NT2/D1 (cell line): ENCODE measurements around the gene AP2A2.

ENCODE experiments used
- DNase-seq: peaks from one replicate; pipeline ENCODE4 v3.0.0-alpha.2; 2011; ENCODE audit warnings: low read depth, low spot score
- H3K27me3 ChIP-seq: 2 replicates; pipeline ENCODE4 v1.6.0; 2011; ENCODE audit warnings: mild to moderate bottlenecking; ENCODE audit not compliant: insufficient read length, insufficient read depth
- H3K36me3 ChIP-seq: 2 replicates; pipeline ENCODE4 v1.6.1; 2011; ENCODE audit warnings: mild to moderate bottlenecking, low read length, mixed read lengths; ENCODE audit not compliant: insufficient read depth, insufficient read length
- H3K4me1 ChIP-seq: 2 replicates; pipeline ENCODE4 v1.5.1; 2011; ENCODE audit not compliant: insufficient read depth, insufficient read length
- H3K4me3 ChIP-seq: 2 replicates; pipeline ENCODE4 v1.5.1; 2011; ENCODE audit warnings: low read depth; ENCODE audit not compliant: insufficient read length
- H3K9ac ChIP-seq: 2 replicates; pipeline ENCODE4 v1.6.0; 2011; ENCODE audit warnings: low read depth; ENCODE audit not compliant: insufficient read length
- H3K9me3 ChIP-seq: 2 replicates; pipeline ENCODE4 v1.5.1; 2011; ENCODE audit warnings: mild to moderate bottlenecking, low read length; ENCODE audit not compliant: insufficient read depth
- SUZ12 ChIP-seq: IDR thresholded peaks from 2 replicates; pipeline ENCODE4 v1.6.1; 2011; ENCODE audit not compliant: insufficient read length, insufficient read depth; ENCODE audit errors: extremely low read depth
- YY1 ChIP-seq: IDR thresholded peaks from 2 replicates; pipeline ENCODE4 v1.6.1; 2011; ENCODE audit not compliant: insufficient read length, insufficient read depth
- ZNF274 ChIP-seq: IDR thresholded peaks from 2 replicates; pipeline ENCODE4 v1.6.1; 2011; ENCODE audit warnings: mild to moderate bottlenecking, low read depth, low read length

AP2A2 gene

GRCh38 chr11:993632-994167 is 68.0 kb downstream of the AP2A2 start:
- no peak overlapping the region for H3K4me3 ChIP-seq
- peaks cover 80% of the 10 kb centered on the region for H3K36me3 ChIP-seq
- DNase-seq, result no peak

GRCh38 chr11:995044-995751 is 69.5 kb downstream of the AP2A2 start:
- TF ChIP-seq ZNF274, result no peak
- TF ChIP-seq YY1, result no peak
- TF ChIP-seq SUZ12, result no peak
- no peaks in the 10 kb centered on the region for H3K9me3 ChIP-seq
- no peaks in the 10 kb centered on the region for H3K4me1 ChIP-seq
- peaks cover 75% of the 10 kb centered on the region for H3K36me3 ChIP-seq
- no peak overlapping the region for H3K4me3 ChIP-seq
- no peaks in the 10 kb centered on the region for H3K27me3 ChIP-seq
- H3K9ac ChIP-seq, result no peak overlapping the region
- no peak for DNase-seq

More at GRCh38 chr11:993632-994167, 68.0 kb downstream of the AP2A2 start:
- H3K4me1 ChIP-seq, result no peaks in the 10 kb centered on the region
- TF ChIP-seq SUZ12, result no peak
- no peak for TF ChIP-seq YY1
- no peak for TF ChIP-seq ZNF274
- no peak overlapping the region for H3K9ac ChIP-seq
- no peaks in the 10 kb centered on the region for H3K9me3 ChIP-seq
- H3K27me3 ChIP-seq, result no peaks in the 10 kb centered on the region

- no peaks in the 10 kb centered on the region for H3K27me3 ChIP-seq
- peaks cover 77% of the 10 kb centered on the region for H3K36me3 ChIP-seq
- H3K4me3 ChIP-seq, result no peak overlapping the region
- no peaks in the 10 kb centered on the region for H3K4me1 ChIP-seq
- no peak overlapping the region for H3K9ac ChIP-seq
- H3K9me3 ChIP-seq, result no peaks in the 10 kb centered on the region
- DNase-seq, result no peak
- TF ChIP-seq SUZ12 (no peak), YY1 (no peak), ZNF274 (no peak)
Measured at GRCh38 chr11:995752-996420, 70.2 kb downstream of the AP2A2 start.

- DNase-seq, result no peak
- Histone ChIP-seq H3K9ac (no peak overlapping the region), H3K4me3 (no peak overlapping the region), H3K9me3 (no peaks in the 10 kb centered on the region), H3K4me1 (no peaks in the 10 kb centered on the region), H3K36me3 (peaks cover 78% of the 10 kb centered on the region), H3K27me3 (no peaks in the 10 kb centered on the region)
- TF ChIP-seq SUZ12 (no peak), ZNF274 (no peak)
Measured at GRCh38 chr11:996681-997080, 71.0 kb downstream of the AP2A2 start.

- no peaks in the 10 kb centered on the region for H3K27me3 ChIP-seq
- peaks cover 78% of the 10 kb centered on the region for H3K36me3 ChIP-seq
- H3K4me3 ChIP-seq, result no peak overlapping the region
- no peak overlapping the region for H3K9ac ChIP-seq
- no peaks in the 10 kb centered on the region for H3K9me3 ChIP-seq
- H3K4me1 ChIP-seq, result no peaks in the 10 kb centered on the region
- TF ChIP-seq YY1 (no peak), ZNF274 (no peak)
- no peak for DNase-seq
Measured at GRCh38 chr11:997907-998306, 72.2 kb downstream of the AP2A2 start.

GRCh38 chr11:999009-999408 is 73.3 kb downstream of the AP2A2 start:
- no peaks in the 10 kb centered on the region for H3K27me3 ChIP-seq
- DNase-seq, result no peak
- no peak overlapping the region for H3K9ac ChIP-seq
- H3K36me3 ChIP-seq, result peaks cover 77% of the 10 kb centered on the region
- no peak overlapping the region for H3K4me3 ChIP-seq
- H3K9me3 ChIP-seq, result no peaks in the 10 kb centered on the region
- TF ChIP-seq ZNF274 (no peak), SUZ12 (no peak), YY1 (no peak)
- no peaks in the 10 kb centered on the region for H3K4me1 ChIP-seq

DNA sequence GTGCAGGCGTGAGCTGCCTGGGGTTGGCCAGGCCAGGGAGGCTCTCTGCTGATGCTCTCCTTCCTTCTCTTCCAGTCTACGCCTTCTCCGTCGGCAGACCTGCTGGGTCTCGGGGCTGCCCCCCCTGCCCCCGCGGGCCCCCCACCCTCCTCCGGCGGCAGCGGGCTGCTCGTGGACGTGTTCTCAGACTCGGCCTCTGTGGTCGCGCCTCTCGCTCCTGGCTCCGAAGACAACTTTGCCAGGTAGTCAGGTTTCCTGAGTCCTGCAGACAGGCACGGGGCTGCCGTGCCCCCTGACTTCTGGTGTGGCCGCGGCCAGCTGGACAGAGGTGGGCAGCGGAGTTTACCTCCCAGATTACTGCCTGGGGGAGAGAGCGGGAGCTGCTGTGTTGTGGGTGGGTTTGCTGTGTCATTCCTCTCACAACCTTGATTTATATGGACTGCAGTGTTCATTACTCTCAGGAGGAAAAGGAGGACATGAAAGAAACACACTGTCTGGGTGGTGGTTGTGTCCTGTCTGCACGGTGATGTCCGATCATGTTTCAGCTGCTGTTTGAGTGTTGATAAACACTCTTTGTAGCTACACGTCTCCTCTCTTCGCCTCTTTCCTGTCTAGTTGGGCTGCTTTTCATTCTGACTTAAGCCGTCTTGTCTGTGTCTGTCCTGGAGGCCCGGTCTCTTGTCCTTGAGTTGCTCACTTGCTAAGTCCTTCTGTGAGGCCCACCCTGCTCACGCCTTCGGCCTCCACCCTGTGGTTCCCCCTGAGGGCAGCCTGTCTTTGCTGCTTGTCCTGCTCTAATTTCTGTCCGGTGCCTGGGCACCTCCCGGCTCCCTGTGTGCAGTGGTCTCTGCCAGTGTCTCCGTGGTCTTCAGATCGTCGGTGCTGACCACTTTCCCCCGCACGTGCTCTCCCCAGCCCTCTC is 74.9 kb downstream of the AP2A2 start:
- Histone ChIP-seq H3K9me3 (no peaks in the 10 kb centered on the region), H3K4me1 (peaks cover 3% of the 10 kb centered on the region), H3K9ac (peak overlapping the region; percentile 26), H3K36me3 (peaks cover 82% of the 10 kb centered on the region), H3K4me3 (no peak overlapping the region), H3K27me3 (no peaks in the 10 kb centered on the region)
- DNase-seq, result no peak
- TF ChIP-seq YY1 (no peak), SUZ12 (no peak), ZNF274 (no peak)
